Stimulated activated CD8-positive, alpha-beta memory T cell treated with anti-CD3 and anti-CD28 coated beads, Interleukin-12 subunit alpha, Interleukin-12 subunit beta, amount 100 ng/mL, for 24 hours (primary cell): ENCODE measurements around the gene TADA3.

ENCODE experiments used
- DNase-seq: peaks from one replicate; pipeline ENCODE4 v3.0.0-alpha.2; 2020; ENCODE audit errors: extremely low read depth

The TADA3 gene, protein sequence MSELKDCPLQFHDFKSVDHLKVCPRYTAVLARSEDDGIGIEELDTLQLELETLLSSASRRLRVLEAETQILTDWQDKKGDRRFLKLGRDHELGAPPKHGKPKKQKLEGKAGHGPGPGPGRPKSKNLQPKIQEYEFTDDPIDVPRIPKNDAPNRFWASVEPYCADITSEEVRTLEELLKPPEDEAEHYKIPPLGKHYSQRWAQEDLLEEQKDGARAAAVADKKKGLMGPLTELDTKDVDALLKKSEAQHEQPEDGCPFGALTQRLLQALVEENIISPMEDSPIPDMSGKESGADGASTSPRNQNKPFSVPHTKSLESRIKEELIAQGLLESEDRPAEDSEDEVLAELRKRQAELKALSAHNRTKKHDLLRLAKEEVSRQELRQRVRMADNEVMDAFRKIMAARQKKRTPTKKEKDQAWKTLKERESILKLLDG

DNA sequence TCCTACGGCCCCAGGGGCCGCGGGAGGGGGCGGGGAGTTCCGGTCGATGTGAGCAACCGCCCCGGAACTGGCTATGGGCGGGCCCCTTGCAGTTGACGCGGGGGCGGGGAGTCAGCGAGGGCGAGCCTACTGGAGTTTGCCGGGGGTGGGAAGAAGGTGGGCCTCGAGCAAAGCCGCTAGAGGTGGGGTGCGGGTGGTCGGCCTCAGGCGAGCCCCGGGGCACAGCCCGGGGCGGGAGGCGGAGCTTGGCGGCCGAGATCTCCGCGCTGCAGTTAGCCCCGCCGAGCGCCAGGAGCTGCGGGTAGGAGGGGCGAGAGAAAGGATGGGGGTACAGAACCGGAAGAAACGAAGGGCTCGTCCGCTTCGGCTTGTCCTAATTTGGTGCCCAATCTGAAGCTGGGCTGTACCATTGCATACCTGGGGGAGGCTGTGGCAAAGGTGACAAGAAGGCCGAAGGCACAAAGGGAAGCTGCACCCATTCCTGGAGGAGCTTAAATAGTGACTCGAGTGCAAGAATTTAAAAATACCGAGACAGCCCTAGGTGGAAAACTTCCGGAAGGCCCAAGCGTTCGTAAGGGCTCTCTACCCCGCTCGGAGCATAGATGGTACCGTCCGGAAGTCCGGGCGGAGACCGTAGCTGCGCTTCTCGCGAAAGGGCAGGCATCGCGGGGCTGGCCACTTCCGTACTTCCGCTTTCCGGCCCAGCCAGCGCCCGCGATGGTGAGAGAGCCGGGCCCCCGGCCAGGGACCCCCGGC, at the start of gene TADA3, which contains the start of gene ARPC4:
Gene TADA3, minus strand, starts transcription at position 69 of the 756 bp plus-strand sequence. CDS start 1,007 bp downstream, outside the sequence.
Gene ARPC4, plus strand, starts transcription at position 678 of the 756 bp plus-strand sequence. Its CDS starts 40 bp downstream, at position 718.
- DNase-seq: peak; percentile 86

DNA sequence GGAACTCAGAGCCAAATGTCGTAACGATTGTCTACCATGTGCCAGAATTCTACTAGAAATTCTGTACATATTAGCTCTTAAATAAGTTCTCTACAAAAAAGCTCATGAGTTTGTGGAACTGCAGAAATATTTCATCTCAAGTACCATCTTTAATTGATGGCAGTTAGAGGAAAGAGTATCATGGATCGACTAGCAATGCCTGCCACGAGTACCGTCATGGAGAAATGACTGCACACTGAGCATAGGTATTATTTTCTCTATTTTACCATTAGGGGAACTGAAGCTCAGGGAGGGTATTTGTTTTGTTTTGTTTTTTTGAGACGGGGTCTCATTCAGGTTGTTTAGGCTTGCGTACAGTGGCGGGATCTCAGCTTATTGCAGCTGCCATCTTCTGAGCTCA, 48.7 kb upstream of the TADA3 start:
- DNase-seq: no peak

DNA sequence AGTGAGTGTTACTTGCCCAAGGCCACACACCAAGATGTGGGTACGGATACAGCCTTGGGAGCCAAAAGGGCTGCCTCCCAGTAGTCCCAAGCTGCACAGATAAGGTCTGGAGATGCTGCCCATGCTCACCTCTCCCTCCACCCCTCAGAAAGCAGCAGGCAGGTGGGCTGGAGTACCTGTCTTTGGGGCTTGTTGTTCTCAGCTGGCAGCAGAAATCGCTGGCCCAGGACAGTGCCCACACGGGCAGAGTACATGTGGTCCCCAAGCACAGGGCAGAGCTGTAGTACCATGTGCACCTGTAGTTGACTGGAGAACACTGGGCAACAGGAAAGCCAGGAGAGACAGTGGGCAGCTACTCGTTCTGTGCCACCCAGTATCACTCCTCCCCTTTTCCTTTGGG, 46.6 kb upstream of the TADA3 start:
- no peak for DNase-seq

DNA sequence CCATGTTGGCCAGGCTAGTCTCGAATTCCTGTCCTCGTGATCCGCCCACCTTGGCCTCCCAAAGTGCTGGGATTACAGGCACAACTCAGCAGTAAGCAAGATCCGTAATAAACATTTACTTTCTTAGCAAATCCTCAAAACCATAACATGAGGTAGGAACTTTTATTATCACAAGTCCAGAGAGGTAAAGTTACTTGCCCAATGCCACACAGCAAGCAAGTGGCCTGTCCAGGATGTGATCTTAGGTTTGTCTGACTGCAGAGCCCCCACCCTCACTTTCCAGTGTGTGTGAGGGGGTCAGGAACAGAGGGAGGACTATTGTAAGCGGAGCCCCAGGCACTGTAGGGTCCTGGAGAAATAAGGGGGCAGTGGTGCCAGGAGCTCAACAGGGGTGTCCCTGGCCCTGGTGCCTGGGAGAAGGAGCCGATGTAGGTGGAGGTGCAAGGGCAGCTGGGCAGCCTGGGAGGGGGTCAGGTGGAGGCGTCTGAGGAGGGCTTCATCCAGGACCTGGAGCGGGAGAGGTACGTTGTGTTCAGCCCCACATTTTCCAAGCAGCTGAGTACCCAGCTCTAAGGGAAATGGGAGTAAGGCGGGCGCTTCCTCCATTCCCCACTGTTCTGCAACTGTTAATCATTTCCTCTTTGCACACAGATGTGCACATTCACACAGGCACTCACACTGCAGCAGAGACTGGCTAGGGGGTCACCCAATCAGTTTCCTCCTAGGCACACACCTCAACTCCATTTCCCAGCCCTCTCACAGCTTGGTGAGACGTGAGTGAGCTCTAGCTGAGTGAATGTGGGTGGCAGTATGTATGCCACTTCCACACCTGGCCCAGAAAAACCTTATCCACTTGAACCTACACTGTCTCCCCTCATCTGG, 45.7 kb upstream of the TADA3 start:
- no peak for DNase-seq

DNA sequence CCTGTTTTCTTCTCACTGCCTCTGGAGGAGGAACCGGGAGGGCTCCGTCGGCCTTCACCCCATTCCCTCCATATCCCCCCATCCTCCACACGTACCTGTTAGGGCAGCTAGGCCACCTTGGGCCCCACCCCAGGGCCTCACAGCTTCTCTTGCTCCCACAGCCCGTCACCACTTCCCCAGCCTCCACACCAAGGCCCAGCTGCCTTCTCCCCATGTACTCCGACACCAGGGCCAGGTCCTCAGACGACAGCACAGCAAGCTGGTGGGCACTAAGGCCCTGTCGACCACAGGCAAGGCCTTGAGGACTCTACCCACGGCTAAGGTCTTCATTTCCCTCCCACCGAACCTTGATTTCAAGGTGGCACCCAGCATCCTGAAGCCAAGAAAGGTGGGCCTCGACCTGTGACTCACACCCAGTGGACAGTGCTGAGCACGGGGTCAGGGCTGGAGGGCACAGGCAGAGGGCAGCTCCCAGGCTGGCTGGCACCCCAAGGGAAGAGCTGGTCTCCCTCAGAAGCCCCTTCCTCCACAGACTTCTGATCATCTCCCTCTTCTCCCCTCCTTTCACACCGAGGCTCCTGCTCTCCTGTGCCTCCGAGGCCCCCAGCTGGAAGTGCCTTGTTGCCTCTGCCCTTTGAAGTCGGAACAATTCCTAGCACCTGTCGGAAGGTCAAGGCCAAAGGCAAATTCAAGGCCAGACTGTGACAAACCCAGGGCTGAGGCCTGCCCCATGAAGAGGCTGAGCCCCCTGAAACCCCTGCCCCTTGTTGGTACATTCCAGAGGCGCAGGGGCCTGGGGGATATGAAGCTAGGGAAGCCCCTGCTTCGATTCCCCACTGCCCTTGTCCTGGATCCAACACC, 42.5 kb upstream of the TADA3 start:
- DNase-seq: no peak

DNA sequence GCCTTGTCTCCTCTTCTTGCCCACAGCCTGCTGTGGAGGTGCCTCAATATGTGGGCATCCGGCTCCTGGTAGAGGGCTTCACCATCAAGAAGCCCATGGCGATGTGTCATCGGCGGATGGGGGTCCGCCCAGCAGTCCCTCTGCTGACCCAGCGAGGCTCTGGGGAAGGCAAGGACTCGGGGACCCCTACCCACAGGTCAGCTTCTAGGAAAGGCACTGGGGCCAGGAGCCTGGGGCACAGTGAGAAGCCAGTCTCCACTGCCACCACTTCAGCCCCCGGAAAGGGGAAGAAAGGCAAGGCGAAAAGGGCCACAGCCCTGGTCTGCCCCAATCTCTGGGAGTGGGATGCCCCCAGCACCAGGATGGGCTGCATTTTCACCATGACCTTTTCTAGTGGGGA, 40.8 kb upstream of the TADA3 start:
- DNase-seq: no peak

DNA sequence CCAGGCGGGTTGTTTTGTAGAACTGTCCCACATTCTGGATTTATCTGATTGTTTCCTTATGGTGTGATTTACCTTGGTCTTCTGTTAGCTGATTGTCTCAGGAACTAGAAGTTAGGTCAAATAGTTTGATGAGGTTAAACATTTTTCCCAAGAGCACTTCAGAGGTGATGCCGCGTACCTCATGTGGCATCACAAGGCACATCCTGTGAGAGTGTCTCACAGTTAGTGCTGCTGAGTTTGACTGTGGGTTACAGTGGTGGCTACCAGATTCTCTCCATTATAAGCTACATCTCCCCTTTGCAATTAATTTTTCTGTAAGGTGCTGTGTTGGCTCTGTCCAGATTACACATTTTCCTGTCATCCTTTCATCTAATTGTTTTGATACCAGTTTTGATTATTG, 39.0 kb upstream of the TADA3 start:
- no peak for DNase-seq

DNA sequence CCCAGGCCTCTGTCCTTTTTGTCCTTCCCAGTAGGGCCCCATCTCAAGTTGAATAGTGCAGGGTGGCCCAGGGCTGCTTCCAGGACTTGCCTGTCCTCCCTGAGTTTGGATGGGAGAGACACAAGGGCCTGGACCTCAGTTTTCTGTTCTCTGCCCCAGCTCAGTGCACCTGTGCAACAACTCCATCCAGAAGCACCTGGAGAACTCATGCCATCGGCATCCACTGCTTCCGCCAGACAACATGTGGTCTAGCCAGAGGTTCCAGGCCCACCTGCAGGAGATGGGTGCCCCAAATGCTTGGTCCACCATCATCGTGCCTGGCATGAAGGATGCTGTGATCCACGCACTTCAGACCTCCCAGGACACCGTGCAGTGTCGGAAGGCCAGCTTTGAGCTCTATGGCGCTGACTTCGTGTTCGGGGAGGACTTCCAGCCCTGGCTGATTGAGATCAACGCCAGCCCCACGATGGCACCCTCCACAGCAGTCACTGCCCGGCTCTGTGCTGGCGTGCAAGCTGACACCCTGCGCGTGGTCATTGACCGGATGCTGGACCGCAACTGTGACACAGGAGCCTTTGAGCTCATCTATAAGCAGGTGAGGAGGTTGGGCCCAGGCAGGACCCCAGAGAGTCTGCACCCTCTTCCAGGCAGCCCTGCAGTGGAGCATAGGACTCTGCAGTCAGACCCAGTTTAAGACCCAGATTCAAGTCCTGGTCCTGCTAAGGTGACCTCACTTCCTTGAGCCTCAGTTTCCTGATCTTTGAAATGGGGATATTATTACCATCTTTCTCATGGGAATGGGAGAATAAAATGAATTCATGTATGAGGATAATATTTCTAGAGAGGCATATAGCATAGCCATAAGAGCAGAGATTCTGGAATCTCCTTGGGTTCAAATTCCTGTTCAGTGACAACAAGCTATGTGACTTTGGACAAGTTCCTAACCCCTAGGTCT, 36.8 kb upstream of the TADA3 start:
- DNase-seq: no peak

DNA sequence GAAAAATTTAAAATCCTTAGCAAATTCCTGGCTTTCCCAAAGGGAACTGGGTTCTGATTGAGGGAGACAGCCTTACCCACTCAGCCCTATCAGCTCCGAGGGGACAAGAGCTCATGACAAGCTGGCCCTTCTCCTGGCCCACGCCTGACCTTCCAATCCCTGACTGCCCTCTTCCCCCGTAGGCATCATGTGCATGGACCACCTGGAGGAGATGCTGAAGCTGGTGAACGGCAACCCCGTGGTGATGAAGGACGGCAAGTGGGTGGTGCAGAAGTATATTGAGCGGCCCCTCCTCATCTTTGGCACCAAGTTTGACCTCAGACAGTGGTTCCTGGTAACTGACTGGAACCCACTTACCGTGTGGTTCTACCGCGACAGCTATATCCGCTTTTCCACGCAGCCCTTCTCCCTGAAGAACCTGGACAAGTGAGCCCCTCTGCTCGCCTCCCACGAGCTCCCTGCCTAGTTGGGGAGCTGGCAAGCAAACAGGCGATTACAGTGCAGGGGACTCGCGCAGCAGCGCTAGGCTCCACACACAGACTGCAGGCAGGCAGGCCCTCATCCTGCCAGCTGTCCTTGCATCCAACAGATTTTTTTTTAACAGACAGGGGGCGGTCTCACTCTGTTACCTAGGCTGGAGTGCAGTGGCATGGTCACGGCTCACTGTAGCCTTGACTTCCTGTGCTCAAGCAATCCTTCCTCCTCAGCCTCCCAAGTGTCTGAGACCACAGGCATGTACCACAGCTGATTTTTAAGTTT, 34.7 kb upstream of the TADA3 start:
- DNase-seq: no peak

DNA sequence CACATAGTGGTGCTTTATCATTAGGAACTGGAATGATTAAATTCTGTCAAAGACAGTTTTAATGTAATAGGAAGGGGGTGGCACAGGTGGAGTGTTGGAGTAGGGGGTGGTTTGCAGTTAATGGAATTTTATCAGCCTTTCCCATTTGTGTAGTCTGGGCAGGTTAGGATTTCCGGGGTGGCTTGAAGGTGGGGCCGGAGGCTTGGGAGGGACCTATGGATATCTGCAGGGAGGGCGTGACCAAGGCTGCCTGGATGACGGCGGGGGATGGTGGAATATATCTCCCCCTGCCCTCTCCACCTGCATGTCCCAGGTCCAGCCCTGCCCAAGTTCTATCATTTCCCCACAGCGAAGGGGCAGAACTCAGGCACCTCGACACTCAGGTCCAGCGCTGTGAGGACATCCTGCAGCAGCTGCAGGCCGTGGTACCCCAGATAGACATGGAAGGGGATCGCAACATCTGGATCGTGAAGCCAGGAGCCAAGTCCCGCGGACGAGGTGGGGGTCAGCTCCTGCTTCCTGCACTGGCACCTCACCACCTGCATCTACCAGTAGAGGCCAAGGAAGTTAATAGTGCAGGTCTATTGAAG, 33.3 kb upstream of the TADA3 start:
- DNase-seq: no peak

DNA sequence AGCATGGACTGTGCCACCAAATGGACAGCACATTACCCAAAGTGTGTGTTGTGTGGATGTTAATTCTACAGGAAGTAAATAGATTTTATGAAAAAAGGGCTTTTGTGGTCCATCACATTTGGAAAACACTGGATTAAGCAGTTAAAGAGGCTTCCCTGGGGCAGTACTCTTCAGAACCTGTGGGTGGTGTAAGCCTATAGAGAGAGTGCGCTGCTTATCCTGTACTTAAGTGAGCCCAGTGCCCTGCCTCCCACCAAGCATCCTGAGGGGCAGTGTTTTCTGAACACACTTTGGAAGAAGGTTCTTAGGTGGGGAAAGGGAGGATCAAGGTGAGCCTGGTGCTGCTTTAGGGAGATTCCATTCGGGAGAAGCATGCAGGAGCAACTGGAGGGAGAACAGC, 28.7 kb upstream of the TADA3 start:
- no peak for DNase-seq

DNA sequence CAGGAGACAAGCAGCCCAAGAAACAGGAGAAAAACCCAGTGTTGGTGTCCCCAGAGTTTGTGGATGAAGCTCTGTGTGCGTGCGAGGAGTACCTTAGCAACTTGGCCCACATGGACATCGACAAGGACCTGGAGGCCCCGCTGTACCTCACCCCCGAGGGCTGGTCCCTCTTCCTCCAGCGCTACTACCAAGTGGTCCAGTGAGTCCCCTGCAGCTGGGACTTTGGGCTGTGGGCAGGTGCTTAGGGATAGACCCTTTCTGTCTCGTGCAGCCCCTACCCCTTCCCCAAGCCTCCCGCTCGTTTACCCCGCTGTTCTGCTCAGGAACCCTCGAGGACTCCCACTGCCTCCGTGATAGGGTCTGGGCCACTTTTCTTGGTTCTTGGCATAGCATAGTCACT, 28.3 kb upstream of the TADA3 start:
- DNase-seq: no peak

DNA sequence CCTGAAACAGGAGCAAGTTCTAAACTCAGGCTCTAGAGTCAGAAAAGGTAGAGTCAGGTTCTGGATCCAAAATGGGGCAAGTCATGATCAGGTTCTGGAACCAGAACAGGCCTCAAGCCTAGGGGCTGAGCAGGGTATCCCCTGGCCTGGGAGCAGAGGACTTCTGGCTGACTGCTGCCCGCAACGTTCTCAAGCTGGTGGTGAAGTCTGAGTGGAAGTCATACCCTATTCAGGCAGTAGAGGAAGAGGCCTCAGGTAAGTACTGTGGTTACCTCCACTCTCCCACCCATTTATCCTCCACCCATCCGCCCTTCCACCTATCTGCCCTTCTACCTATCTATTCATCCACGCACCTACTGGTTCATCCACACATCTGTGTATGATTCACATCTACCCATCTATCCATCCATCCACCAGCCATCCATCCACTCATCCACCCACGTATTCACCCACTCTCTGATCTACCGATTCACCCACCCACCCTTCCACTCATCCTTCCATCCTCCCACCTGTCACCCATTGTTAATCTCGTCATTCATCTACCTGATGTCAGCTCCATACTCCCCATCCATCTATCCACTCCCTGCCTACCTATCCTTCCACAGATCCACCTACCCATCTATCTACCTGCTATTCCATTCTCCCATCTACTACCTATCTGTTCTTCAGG, 26.5 kb upstream of the TADA3 start:
- no peak for DNase-seq

DNA sequence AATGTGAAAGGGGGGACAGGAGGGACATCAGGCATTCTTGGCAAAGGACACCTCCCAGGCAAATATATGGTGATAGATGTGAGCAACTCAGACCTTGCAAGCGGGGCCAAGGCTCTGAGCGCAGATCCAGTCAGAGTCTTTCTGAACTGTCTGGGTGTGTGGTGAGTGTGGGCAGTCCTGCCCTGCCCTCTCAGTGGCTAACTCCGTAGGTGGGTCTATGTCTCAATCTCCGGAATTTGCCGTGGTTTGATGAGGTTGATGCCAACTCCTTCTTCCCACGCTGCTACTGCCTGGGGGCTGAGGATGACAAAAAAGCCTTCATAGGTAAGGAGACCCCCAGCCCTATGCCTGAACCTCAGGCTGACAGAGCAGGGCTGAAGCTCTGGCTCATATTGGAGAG, 25.2 kb upstream of the TADA3 start:
- DNase-seq: no peak

DNA sequence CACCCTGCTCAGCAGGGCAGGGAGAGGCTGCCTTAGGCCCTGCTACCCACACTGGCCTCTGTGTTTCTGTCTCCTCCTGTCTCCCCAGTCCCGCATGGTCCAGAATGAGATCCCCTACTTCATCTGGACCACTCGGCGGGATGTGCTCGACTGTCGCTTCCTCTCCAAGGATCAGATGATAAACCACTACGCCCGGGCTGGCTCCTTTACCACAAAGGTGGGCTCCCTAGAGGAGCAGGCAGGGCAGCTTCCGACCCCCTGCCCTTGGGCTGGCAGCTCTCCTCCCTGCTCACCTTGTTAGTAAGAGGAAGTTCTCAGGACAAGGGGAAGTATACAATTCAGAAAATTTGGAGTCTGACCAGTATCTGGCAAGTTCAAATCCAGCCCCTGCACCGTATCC, 23.7 kb upstream of the TADA3 start:
- no peak for DNase-seq

DNA sequence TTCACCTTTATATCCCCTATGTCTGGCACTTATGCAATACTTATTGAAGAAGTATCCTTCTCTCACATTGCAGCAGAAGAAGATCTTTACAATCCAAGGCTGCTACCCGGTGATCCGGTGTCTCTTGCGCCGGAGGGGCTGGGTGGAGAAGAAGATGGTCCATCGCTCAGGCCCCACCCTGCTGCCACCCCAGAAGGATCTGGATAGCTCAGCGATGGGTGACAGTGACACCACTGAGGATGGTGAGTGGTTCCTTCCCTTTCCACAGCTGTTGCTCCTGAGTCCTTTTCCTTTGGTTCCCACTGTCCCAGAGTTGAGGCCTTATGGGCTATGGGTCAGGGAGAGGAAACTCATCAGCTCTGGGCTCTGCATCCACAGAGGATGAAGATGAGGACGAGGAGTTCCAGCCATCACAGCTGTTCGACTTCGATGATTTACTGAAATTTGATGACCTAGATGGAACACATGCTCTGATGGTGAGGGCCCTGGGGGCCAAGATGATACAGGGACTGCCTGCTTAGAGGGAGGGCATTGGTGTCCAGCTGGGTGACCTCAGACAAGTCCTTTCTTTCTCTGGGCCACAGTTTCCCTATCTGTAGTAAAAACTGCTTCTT, 20.7 kb upstream of the TADA3 start:
- no peak for DNase-seq

DNA sequence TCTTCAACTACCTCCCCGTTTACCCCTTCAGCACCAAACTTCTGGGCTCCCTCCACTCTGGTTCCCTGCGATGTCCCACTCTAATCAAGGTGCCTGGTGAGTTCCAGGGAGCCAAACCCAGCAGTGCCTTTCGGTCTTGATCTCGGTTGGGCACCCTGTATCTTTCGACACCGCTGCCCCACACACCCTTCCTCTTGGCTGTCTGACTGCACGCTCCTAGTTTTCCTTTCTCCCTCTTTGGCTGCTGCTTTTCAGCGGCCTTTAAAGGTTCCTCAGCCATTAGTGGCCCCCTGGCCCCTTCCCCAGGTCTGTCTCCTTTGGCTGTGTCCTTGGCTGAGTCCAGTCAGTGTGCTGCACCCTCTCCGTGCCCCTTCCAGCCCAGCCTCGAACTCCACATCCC, 18.6 kb upstream of the TADA3 start:
- no peak for DNase-seq

DNA sequence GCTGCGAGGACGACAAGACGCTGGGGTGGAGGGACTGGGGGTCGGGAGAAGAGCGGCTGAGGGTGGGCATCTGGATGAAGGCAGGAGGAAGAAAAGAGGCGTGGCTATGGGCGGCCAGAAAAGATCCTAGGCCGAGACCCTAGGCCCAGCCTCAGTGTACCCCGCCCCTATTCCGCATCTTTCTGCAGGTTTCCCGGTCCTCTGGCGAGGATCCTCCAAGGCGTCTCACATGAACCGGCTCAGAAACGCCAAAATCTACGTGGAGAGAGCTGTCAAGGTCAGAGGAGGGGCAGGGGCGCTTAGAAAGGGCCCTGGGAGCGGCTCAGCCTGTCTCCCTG, 18.1 kb upstream of the TADA3 start:
- DNase-seq: no peak
